Type B pancreatic cell (in vitro differentiated cells): ENCODE data around the gene CTCF. TPM values are rescaled to one million over a fixed set of nuclear protein-coding genes. Genes with fewer than 3 reads are reported as not detected.

Experiments used
- DNase-seq: peaks from one replicate; pipeline ENCODE4 v3.0.0; 2021; ENCODE audit warnings: mixed read lengths; ENCODE audit not compliant: unreplicated experiment; ENCODE audit errors: extremely low spot score
- H3K27ac Mint-ChIP-seq: 2 replicates; pipeline ENCODE4 v1.8.0; 2021; ENCODE audit warnings: mild to moderate bottlenecking, mixed read lengths
- H3K27me3 Mint-ChIP-seq: 2 replicates; pipeline ENCODE4 v1.8.0; 2021; ENCODE audit warnings: mixed read lengths
- H3K36me3 Mint-ChIP-seq: 2 replicates; pipeline ENCODE4 v1.8.0; 2021; ENCODE audit warnings: mixed read lengths
- H3K4me1 Mint-ChIP-seq: one replicate; pipeline ENCODE4 v1.8.0; 2021; ENCODE audit warnings: mixed read lengths; ENCODE audit not compliant: unreplicated experiment
- H3K4me3 Mint-ChIP-seq: 2 replicates; pipeline ENCODE4 v1.8.0; 2021; ENCODE audit warnings: mild to moderate bottlenecking, mixed read lengths
- H3K9me3 Mint-ChIP-seq: 2 replicates; pipeline ENCODE4 v1.8.0; 2021; ENCODE audit warnings: mixed read lengths
- total RNA-seq: library from RNA; stranded (reverse); gene quantifications from 2 replicates; pipeline ENCODE4 v1.2.1, GENCODE V29; 2021; ENCODE audit warnings: low replicate concordance
- TF ChIP-seq, protein P1 (sequence below): fragments of 200-600 bp; sonication (generic); conservative IDR thresholded peaks from 2 replicates; pipeline ENCODE4 v1.5.0; 2021; ENCODE audit warnings: antibody characterized with exemption, mild to moderate bottlenecking

Gene CTCF
- total RNA-seq, 1 donor from 2014 or later, result 57.8 TPM

- Mint-ChIP-seq H3K27me3 (no peaks in the 10 kb centered on the region), H3K36me3 (no peaks in the 10 kb centered on the region), H3K27ac (peak overlapping the region; percentile 88), H3K4me1 (peaks cover 22% of the 10 kb centered on the region), H3K9me3 (no peaks in the 10 kb centered on the region), H3K4me3 (peak overlapping the region; percentile 55)
- TF ChIP-seq, protein P1, sequence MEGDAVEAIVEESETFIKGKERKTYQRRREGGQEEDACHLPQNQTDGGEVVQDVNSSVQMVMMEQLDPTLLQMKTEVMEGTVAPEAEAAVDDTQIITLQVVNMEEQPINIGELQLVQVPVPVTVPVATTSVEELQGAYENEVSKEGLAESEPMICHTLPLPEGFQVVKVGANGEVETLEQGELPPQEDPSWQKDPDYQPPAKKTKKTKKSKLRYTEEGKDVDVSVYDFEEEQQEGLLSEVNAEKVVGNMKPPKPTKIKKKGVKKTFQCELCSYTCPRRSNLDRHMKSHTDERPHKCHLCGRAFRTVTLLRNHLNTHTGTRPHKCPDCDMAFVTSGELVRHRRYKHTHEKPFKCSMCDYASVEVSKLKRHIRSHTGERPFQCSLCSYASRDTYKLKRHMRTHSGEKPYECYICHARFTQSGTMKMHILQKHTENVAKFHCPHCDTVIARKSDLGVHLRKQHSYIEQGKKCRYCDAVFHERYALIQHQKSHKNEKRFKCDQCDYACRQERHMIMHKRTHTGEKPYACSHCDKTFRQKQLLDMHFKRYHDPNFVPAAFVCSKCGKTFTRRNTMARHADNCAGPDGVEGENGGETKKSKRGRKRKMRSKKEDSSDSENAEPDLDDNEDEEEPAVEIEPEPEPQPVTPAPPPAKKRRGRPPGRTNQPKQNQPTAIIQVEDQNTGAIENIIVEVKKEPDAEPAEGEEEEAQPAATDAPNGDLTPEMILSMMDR, result no peak
- no peak for DNase-seq
Observed at GRCh38 chr16:67676516-67676915, 114.2 kb downstream of the CTCF start.

DNA sequence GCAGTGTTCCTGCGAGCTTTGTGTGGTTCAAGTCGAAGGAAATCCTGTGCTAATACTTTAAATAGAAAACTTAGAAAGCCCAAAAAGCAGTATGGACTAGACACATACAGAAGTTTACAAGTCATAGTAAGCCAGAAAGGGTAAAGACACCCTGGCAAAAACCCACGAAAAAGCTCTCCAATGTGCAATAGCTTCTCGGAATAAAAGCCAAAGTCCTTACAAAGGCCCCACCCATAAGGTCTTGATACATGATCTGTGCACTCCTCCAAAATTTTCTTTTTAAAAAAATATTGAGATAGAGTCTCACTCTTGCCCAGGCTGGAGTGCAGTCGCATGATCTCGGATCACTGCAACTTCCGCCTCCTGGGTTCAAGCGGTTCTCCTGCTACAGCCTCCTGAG lies 114.6 kb downstream of the CTCF start:
- Mint-ChIP-seq H3K36me3 (no peaks in the 10 kb centered on the region), H3K4me3 (no peak overlapping the region), H3K27ac (peak overlapping the region; percentile 88), H3K27me3 (no peaks in the 10 kb centered on the region), H3K4me1 (peaks cover 22% of the 10 kb centered on the region), H3K9me3 (no peaks in the 10 kb centered on the region)
- DNase-seq, result no peak
- TF ChIP-seq, protein P1, result no peak

GRCh38 chr16:67677712-67678111 lies 115.4 kb downstream of the CTCF start:
- DNase-seq, result no peak

GRCh38 chr16:67678354-67679023 lies 116.2 kb downstream of the CTCF start:
- TF ChIP-seq, protein P1, result no peak
- H3K36me3 Mint-ChIP-seq, result no peaks in the 10 kb centered on the region
- no peaks in the 10 kb centered on the region for H3K9me3 Mint-ChIP-seq
- peaks cover 14% of the 10 kb centered on the region for H3K4me1 Mint-ChIP-seq
- H3K27ac Mint-ChIP-seq, result peak overlapping the region; percentile 42
- H3K4me3 Mint-ChIP-seq, result no peak overlapping the region
- DNase-seq, result no peak
- no peaks in the 10 kb centered on the region for H3K27me3 Mint-ChIP-seq

More at GRCh38 chr16:67677712-67678111, 115.4 kb downstream of the CTCF start:
- Mint-ChIP-seq H3K4me1 (peaks cover 17% of the 10 kb centered on the region), H3K36me3 (no peaks in the 10 kb centered on the region), H3K4me3 (no peak overlapping the region), H3K27me3 (no peaks in the 10 kb centered on the region), H3K9me3 (no peaks in the 10 kb centered on the region), H3K27ac (peak overlapping the region; percentile 87)
- TF ChIP-seq, protein P1, result no peak

- Mint-ChIP-seq H3K36me3 (peaks cover 4% of the 10 kb centered on the region), H3K27ac (no peak overlapping the region), H3K9me3 (no peaks in the 10 kb centered on the region), H3K4me3 (no peak overlapping the region), H3K27me3 (no peaks in the 10 kb centered on the region), H3K4me1 (peaks cover 5% of the 10 kb centered on the region)
- no peak for DNase-seq
- TF ChIP-seq, protein P1, result no peak
Observed at GRCh38 chr16:67679935-67680897, 117.9 kb downstream of the CTCF start.
